Measurements from ENCODE around the gene STAT2. TPM values are rescaled to one million over a fixed set of nuclear protein-coding genes. Genes with fewer than 3 reads are reported as not detected.
A peak's percentile ranks its signal among the peaks of the same experiment; 100 is the strongest.
"Not testable (repeated sequence)": the region's sequence is repeated elsewhere in the genome, so short reads cannot be mapped to it uniquely, and the experiment has no call there.

The STAT2 gene
- 100 to 1,000 TPM; 170 to 172 TPM for total RNA-seq

- Mint-ChIP-seq H3K27ac (peak within 1 kb of the TSS; percentile 99), H3K9me3 (no peaks in the 10 kb centered on the region), H3K36me3 (peaks cover 2 to 15% of the 10 kb centered on the region in 2 donors)
- ATAC-seq (peak; percentile 95 to 98), DNase-seq (ENCODE audit: low spot score in 2 of 2) (peak; percentile 99 to 100)
Measured at GRCh38 chr12:56359851-56360767, at the start of gene STAT2. Gene STAT2, minus strand, starts transcription at chr12:56360107. Its CDS starts 3,536 bp downstream, at chr12:56356571.

- Mint-ChIP-seq H3K36me3 (no peaks in the 10 kb centered on the region), H3K27ac (no peak overlapping the region), H3K9me3 (no peaks in the 10 kb centered on the region)
- DNase-seq (ENCODE audit: low spot score in 2 of 2) = no peak
- no peak for ATAC-seq
Measured at GRCh38 chr12:56408799-56409417, 49.0 kb upstream of the STAT2 start.

DNA sequence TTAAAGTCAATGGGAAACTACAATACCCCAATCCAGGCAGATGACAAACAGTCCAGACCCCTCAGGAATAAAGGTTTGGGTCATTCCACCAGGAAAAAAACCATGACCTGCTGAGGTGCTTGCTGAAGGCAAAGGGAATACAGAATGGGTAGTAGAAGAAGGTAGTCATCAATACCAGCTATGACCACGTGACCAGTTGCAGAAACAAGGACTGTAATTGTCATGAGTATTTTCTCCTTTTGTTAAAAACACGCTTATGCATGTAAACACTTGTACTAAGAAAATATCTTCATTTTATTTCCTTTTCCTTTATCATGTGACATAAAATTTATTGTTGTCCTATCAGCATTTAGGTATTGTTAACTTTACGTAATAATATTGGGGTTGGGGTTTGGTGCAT is 44.3 kb upstream of the STAT2 start:
- not testable (repeated sequence) for ATAC-seq; H3K27ac Mint-ChIP-seq; DNase-seq (ENCODE audit: low spot score in 2 of 2); H3K36me3 Mint-ChIP-seq
- H3K9me3 Mint-ChIP-seq = peaks cover 6 to 12% of the 10 kb centered on the region in 2 donors

- not testable (repeated sequence) for H3K36me3 Mint-ChIP-seq; DNase-seq (ENCODE audit: low spot score in 2 of 2); ATAC-seq; H3K27ac Mint-ChIP-seq
- peaks cover 10 to 17% of the 10 kb centered on the region in 2 donors for H3K9me3 Mint-ChIP-seq
Measured at GRCh38 chr12:56401612-56402011, 41.7 kb upstream of the STAT2 start.

DNA sequence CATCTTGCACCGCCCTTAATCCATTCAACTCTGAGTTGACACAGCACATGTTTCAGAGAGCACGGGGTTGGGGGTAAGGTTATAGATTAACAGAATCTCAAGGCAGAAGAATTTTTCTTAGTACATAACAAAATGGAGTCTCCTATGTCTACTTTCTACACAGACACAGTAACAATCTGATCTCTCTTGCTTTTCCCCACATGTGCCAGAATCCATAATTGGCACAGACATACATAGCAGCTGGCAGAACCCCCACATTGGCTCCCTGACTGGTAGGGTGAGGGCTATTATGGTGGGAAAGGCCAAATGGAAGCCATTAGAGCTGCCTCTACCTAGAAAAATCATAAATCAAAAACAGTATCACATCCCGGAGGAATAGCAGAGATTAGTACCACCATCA is 41.2 kb upstream of the STAT2 start:
- H3K36me3 Mint-ChIP-seq; H3K27ac Mint-ChIP-seq; ATAC-seq; DNase-seq (ENCODE audit: low spot score in 2 of 2): not testable (repeated sequence)
- peaks cover 10 to 17% of the 10 kb centered on the region in 2 donors for H3K9me3 Mint-ChIP-seq

DNA sequence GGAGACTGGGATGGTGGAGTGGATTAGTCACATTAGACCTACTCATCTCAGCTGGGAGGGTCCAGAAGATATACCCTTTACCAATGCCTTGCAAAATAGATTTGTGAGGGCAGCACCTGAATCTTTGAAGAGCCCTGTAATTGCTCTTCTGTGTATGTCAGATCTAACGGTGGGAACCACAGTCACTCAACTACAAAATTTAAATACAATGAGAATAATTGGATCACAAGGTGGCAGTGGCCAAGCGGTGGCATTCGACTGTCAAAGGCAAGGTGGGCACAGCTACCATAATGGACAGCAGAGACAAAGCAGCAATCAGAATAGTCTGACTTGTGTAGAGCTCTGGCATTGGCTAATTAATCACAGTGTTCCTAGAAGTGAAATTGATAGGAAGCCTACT is 39.6 kb upstream of the STAT2 start:
- peaks cover 10 to 17% of the 10 kb centered on the region in 2 donors for H3K9me3 Mint-ChIP-seq
- not testable (repeated sequence) for ATAC-seq; H3K27ac Mint-ChIP-seq; H3K36me3 Mint-ChIP-seq; DNase-seq (ENCODE audit: low spot score in 2 of 2)

- no peak for DNase-seq (ENCODE audit: low spot score in 2 of 2)
- Mint-ChIP-seq H3K36me3 (peaks cover 6 to 8% of the 10 kb centered on the region in 2 donors), H3K27ac (no peak overlapping the region), H3K9me3 (peaks cover 10 to 17% of the 10 kb centered on the region in 2 donors)
- ATAC-seq = no peak
Measured at GRCh38 chr12:56398324-56398723, 38.4 kb upstream of the STAT2 start.

DNA sequence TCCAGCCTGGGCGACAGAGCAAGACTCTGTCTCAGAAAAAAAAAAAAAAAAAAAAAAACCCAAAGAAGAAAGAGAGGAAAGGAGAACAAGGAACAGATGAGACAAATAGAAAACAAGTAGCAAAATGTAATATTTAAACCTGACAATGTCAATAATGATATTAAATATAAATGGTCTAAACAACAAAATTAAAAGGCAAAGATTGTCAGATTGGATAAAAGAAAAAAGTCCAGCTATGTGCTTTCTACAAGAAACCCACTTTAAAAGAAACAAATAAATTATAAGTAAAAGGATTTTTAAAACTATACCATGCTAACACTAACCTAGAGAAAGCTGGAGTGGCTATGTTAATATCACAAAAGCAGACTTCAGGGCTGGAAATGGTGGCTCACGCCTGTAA is 32.4 kb upstream of the STAT2 start:
- H3K9me3 Mint-ChIP-seq = peaks cover 0 to 5% of the 10 kb centered on the region in 2 donors
- H3K36me3 Mint-ChIP-seq = no peaks in the 10 kb centered on the region
- H3K27ac Mint-ChIP-seq = no peak overlapping the region
- DNase-seq (ENCODE audit: low spot score in 2 of 2) = no peak
- no peak for ATAC-seq

DNA sequence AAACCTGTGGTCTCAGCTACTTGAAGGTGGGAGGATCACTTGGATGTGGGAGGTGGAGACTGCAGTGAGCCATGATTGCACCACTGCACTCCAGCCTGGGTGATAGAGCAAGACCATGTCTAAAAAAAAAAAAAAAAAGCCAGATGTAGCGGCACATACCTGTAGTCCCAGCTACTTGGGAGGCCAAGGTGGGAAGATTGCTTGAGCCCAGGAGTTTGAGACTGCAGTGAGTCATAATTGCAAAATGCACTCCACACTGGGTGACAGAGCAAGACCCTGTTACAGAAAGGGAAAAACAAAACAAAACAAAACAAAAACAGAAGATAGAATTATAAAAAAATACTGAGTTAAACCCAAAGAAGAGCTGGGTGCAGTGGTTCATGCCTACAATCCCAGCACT is 31.8 kb upstream of the STAT2 start:
- H3K9me3 Mint-ChIP-seq = peaks cover 0 to 5% of the 10 kb centered on the region in 2 donors
- H3K36me3 Mint-ChIP-seq = no peaks in the 10 kb centered on the region
- no peak for DNase-seq (ENCODE audit: low spot score in 2 of 2)
- no peak for ATAC-seq
- no peak overlapping the region for H3K27ac Mint-ChIP-seq

GRCh38 chr12:56389412-56389811 is 29.5 kb upstream of the STAT2 start:
- Mint-ChIP-seq H3K36me3 (no peaks in the 10 kb centered on the region), H3K27ac (no peak overlapping the region), H3K9me3 (peaks cover 0 to 5% of the 10 kb centered on the region in 2 donors)
- no peak for DNase-seq (ENCODE audit: low spot score in 2 of 2)
- no peak for ATAC-seq

DNA sequence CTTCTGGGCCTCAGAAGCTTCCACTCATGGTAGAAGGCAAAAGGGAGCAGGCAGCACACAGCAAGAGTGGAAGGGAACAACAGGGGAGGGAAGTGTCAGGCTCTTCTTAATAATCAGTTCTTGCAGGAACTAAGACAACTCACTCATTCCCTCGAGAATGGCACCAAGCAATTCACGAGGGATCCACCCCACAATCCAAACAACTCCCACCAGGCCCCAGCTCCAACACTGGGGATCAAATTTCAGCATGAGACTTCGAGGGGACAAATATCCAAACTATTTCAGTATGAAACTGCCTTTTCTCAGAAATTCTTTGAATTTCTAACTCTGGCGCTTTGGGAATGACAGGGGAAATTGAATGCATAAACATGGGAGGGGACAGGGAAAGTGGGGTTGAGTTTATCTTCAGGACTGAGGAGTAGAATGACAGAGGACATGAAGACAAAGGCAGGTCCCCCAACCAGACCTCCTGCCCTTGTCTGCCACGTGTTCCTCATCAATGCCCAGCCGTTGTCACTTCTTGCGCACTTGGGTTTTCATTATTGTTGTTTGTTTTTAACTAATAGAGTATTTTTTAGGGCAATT is 27.3 kb upstream of the STAT2 start:
- DNase-seq (ENCODE audit: low spot score in 2 of 2) (no peak), ATAC-seq (no peak)
- H3K36me3 Mint-ChIP-seq = no peaks in the 10 kb centered on the region
- H3K27ac Mint-ChIP-seq = no peak overlapping the region
- peaks cover 0 to 5% of the 10 kb centered on the region in 2 donors for H3K9me3 Mint-ChIP-seq

GRCh38 chr12:56385873-56386272 is 26.0 kb upstream of the STAT2 start:
- no peak for ATAC-seq
- H3K36me3 Mint-ChIP-seq = no peaks in the 10 kb centered on the region
- no peaks in the 10 kb centered on the region for H3K9me3 Mint-ChIP-seq
- peak overlapping the region in 1 of 2 donors; percentile 60 for H3K27ac Mint-ChIP-seq
- DNase-seq (ENCODE audit: low spot score in 2 of 2) = no peak

DNA sequence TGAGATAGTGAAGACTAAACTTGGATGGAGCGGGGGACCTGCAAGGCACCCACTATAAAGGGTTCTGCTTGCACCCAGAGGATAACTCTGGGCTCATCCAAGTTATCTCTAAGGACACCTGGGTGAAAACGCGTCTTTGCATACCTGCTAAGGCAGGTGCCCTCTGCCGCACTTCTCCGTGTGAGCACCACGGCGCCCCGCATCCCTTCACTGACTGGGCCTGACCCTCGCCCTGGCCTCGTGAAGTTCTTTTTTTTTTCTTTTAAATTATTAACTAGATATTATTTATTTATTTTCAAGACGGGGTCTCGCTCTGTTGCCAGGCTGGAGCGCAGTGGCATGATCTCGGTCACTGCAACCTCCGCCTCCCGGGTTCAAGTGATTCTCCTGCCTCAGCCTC is 22.7 kb upstream of the STAT2 start:
- DNase-seq (ENCODE audit: low spot score in 2 of 2) (no peak), ATAC-seq (no peak)
- no peaks in the 10 kb centered on the region for H3K9me3 Mint-ChIP-seq
- H3K27ac Mint-ChIP-seq = no peak overlapping the region
- H3K36me3 Mint-ChIP-seq = no peaks in the 10 kb centered on the region

- DNase-seq (ENCODE audit: low spot score in 2 of 2) (no peak), ATAC-seq (no peak)
- H3K9me3 Mint-ChIP-seq = no peaks in the 10 kb centered on the region
- H3K27ac Mint-ChIP-seq = no peak overlapping the region
- H3K36me3 Mint-ChIP-seq = no peaks in the 10 kb centered on the region
Measured at GRCh38 chr12:56377989-56378316, 18.0 kb upstream of the STAT2 start.

- no peaks in the 10 kb centered on the region for H3K36me3 Mint-ChIP-seq
- no peak overlapping the region for H3K27ac Mint-ChIP-seq
- DNase-seq (ENCODE audit: low spot score in 2 of 2) (no peak), ATAC-seq (peak; percentile 63 to 78)
- no peaks in the 10 kb centered on the region for H3K9me3 Mint-ChIP-seq
Measured at GRCh38 chr12:56377310-56377988, 17.5 kb upstream of the STAT2 start.

DNA sequence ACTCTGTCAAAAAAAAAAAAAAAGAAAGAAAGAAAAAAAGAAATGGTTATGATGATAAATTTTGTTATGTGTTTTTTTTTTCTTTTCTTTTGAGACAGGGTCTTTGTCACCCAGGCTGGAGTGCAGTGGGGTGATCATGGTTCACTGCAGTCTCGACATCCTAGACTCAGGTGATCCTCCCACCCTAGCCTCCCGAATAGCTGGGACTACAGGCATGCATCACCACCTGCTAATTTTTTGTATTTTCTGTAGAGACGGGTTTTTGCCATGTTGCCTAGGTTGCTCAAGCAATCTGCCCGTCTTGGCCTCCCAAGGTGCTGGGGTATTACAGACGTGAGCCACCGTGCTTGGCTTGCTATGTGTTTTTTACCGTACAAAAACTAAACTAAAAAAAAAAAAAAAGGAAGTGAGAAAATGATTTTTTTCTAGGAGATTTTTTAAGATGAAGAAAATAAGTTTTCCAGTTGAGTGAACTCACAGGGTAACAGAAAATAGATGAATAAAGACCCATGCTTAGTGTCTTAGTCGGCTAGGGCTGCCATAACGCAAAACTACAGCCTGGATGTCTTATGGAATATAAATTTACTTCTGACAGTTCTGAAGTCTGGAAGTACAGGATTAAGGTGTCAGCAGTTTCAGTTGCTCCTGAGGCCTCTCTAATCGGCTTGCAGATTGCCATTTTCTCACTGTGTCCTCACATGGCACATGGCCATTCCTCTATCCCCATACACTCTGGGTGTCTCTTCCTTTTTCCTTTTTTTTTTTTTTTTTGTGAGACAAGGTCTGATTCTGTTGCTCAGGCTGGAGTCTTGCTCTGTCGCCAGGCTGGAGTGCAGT is 15.9 kb upstream of the STAT2 start:
- no peaks in the 10 kb centered on the region for H3K36me3 Mint-ChIP-seq
- DNase-seq (ENCODE audit: low spot score in 2 of 2) (no peak), ATAC-seq (no peak)
- no peak overlapping the region for H3K27ac Mint-ChIP-seq
- no peaks in the 10 kb centered on the region for H3K9me3 Mint-ChIP-seq

All from activated naive CD4-positive, alpha-beta T cell treated with anti-CD3 and anti-CD28 coated beads, Interleukin-2, amount 50 U/mL, for 72 hours (primary cell).